ENCODE measurements around the gene KDM3B. TPM values are rescaled to one million over a fixed set of nuclear protein-coding genes. Genes with fewer than 3 reads are reported as not detected.
A peak's percentile ranks its signal among the peaks of the same experiment; 100 is the strongest.

The KDM3B gene
- total and polyA plus RNA-seq, 9 of the 15 experiments (the other 6 are each of a cell fraction or from before 2014, with no cell fraction given) = 13.8 to 62.8 (median 41.9) TPM

DNA sequence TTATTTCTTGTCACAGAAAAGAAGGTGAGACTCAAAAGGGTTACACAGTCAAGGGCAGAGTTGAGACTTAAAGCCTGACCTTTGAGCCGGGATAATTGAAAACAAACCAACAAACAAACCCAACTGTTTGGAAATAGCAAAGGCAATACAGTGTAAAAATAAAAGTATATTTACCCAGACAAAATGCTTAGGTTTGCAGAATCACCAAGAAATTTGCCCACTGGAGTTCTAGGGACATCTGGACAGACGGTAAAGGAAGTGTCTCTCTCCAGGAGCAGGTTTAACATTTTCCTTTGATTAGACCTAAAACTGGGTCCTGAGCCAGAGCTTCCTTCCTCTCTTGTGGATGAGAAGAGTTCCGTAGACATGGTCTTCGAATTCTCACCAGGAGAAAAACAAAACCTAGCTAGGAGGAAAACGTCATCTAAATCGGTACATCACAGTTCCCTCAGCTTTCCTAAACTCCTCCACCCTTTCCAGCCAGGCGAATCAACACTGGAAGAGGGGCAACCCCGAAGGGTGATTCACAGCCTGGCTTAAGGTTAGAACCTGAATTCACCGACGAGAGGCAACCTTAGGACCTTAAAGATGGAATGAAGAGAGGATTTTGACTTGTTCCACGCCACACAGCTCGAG, 21.6 kb upstream of the KDM3B start (continued):
- TF ChIP-seq TBP (optimal IDR thresholded peaks at IDR 0.05; ENCODE audit: low read depth, low read length) = peak; percentile 37

DNA sequence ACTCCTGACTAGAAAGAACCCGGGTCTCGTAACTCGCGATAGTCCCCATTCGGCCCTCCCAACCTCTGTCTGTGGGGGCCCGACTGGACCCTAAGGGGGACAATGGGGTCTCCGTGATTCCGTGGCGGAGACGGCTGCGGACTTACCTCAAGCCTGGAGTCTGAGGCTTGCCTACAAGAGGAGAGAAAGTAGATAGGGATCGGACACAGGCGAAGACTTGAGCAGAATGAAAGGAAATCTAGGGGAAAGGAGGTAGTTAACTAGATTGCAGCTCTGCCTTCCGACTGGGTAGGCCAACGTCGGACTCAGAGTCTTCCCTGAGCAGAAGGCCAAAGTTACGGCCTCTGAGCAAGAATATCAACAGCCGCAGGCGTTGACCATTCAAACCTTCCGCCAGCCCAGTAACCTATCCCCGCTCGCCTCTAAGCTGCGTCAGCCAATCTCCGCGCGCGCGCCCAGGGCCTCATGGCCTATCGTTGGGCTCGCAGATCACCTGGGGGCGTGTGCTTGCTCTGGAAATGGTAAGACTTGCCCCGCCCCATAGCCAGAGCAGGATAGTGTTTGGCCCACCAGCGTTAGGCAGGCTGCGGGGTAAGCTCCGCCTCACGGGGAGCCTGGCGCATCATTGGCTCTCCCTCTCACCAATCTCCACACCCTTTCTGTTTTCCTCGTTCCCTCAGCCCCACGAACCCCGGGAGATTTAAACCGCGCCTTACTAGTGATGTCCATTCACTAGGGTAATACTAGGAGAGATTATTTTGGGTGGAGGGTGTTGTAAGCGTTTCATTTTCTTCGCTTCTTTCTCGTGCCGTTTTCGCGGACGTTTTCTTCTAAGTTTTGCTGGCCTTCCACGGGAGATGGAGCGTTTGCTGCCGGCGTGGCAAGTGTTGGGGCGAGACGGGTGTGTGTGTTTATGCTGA, 20.8 kb upstream of the KDM3B start, which contains the start of gene CDC25C:
Gene CDC25C (minus strand): TSS at position 356 of the 920 bp plus-strand sequence. CDS start 624 bp downstream, outside the sequence.
- Histone ChIP-seq H3K27me3 (ENCODE audit: control insufficient read depth in 2 of 2, insufficient read depth in 2 of 2, low read length in 2 of 2) (no peaks in the 10 kb centered on the region), H3K4me3 (peak within 1 kb of the TSS; percentile 64), H2AFZ (ENCODE audit: low read depth, low read length) (peak within 1 kb of the TSS; percentile 97), H3K9me3 (replicated peaks; ENCODE audit: control insufficient read depth, insufficient read depth, low read depth, low read length) (no peaks in the 10 kb centered on the region), H3K4me1 (replicated peaks in 1 of 2; ENCODE audit: control insufficient read depth in 2 of 2, insufficient read depth in 2 of 2, low read length in 2 of 2) (peaks cover 4 to 15% of the 10 kb centered on the region in 2 experiments; a peak in 4 of 5 replicates), H3K36me3 (ENCODE audit: control insufficient read depth, insufficient read depth, low read length) (peaks cover 10% of the 10 kb centered on the region; the same call in 1 of the 3 replicates), H4K20me1 (replicated peaks; ENCODE audit: control insufficient read depth, insufficient read depth, low read length) (no peaks in the 10 kb centered on the region), H3K27ac (ENCODE audit: extremely low read depth, low read depth, low read length) (peak within 1 kb of the TSS; percentile 89), H3K9ac (ENCODE audit: insufficient read depth in 1 of 2, low read depth in 2 of 2, low read length in 2 of 2) (peak within 1 kb of the TSS; percentile 93 to 94), H3K9me1 (ENCODE audit: control insufficient read depth, insufficient read depth, low read length) (no peaks in the 10 kb centered on the region), H3K4me2 (ENCODE audit: insufficient read depth, low read length) (peak within 1 kb of the TSS; percentile 94), H3K79me2 (ENCODE audit: control insufficient read depth, insufficient read depth, low read length) (peaks cover 17% of the 10 kb centered on the region)
- FAIRE-seq (peak; percentile 99), ATAC-seq (peak; percentile 99), DNase-seq (ENCODE audit: extremely low read depth in 1 of 4, low spot score in 3 of 4) (peak; percentile 95 to 99 (median 96))
- in situ Hi-C loops (cut with MboI) (no loop called here), intact Hi-C loops (cut with micrococcal nuclease) (no loop called here)
- POLR2A ChIA-PET = interaction anchor here (0.6 to 5.4 kb wide), 25 partner anchors 9 to 745 kb away, joined by 3 to 43 read pairs (median 3); partner anchors contain the start of genes EGR1, ETF1, GFRA3 and KDM3B
- WGBS (ENCODE audit: insufficient coverage, low coverage, missing lambda C conversion rate) = under 1% methylated on average over 55 of the region's 55 CpGs
- no TSS peak for BruUV-seq (replicated peaks)
- CTCF ChIA-PET (ENCODE audit: low intra/inter-chr PET ratio) = no interaction called here
- TF ChIP-seq MCM7 (IDR thresholded peaks at IDR 0.05) = no peak
- TF ChIP-seq MBD2 (IDR thresholded peaks at IDR 0.05; ENCODE audit: borderline replicate concordance, low read depth) = peak; percentile 93
- no peak for TF ChIP-seq ETV5 (CRISPR knock-in tag; IDR thresholded peaks at IDR 0.05; ENCODE audit: low read depth)
- TF ChIP-seq, protein P1, sequence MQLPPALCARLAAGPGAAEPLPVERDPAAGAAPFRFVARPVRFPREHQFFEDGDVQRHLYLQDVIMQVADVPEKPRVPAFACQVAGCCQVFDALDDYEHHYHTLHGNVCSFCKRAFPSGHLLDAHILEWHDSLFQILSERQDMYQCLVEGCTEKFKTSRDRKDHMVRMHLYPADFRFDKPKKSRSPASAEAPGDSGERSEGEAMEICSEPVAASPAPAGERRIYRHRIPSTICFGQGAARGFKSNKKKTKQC (CRISPR knock-in tag; IDR thresholded peaks at IDR 0.05) = peak; percentile 72; the same call in 1 of the 2 replicates
- TF ChIP-seq STAT5A (IDR thresholded peaks at IDR 0.05; ENCODE audit: borderline replicate concordance, low read length) = no peak
- TF ChIP-seq, protein P2, sequence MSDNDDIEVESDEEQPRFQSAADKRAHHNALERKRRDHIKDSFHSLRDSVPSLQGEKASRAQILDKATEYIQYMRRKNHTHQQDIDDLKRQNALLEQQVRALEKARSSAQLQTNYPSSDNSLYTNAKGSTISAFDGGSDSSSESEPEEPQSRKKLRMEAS (CRISPR knock-in tag; IDR thresholded peaks at IDR 0.05) = peak; percentile 62
- TF ChIP-seq, protein P3, sequence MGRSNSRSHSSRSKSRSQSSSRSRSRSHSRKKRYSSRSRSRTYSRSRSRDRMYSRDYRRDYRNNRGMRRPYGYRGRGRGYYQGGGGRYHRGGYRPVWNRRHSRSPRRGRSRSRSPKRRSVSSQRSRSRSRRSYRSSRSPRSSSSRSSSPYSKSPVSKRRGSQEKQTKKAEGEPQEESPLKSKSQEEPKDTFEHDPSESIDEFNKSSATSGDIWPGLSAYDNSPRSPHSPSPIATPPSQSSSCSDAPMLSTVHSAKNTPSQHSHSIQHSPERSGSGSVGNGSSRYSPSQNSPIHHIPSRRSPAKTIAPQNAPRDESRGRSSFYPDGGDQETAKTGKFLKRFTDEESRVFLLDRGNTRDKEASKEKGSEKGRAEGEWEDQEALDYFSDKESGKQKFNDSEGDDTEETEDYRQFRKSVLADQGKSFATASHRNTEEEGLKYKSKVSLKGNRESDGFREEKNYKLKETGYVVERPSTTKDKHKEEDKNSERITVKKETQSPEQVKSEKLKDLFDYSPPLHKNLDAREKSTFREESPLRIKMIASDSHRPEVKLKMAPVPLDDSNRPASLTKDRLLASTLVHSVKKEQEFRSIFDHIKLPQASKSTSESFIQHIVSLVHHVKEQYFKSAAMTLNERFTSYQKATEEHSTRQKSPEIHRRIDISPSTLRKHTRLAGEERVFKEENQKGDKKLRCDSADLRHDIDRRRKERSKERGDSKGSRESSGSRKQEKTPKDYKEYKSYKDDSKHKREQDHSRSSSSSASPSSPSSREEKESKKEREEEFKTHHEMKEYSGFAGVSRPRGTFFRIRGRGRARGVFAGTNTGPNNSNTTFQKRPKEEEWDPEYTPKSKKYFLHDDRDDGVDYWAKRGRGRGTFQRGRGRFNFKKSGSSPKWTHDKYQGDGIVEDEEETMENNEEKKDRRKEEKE (IDR thresholded peaks at IDR 0.05; ENCODE audit: borderline replicate concordance in 1 of 2, control insufficient read depth in 1 of 2, low read depth in 2 of 2, low read length in 1 of 2) = no peak
- peak; percentile 26 to 57; a peak in 1 of 4 replicates for TF ChIP-seq MAZ (CRISPR knock-in tag; conservative IDR thresholded peaks at IDR 0.05 in 1 of 2, IDR thresholded peaks at IDR 0.05 in 1 of 2)
- TF ChIP-seq ZNF785 (CRISPR knock-in tag; IDR thresholded peaks at IDR 0.05) = no peak
- peak; percentile 82 for TF ChIP-seq CC2D1A (IDR thresholded peaks at IDR 0.05)
- TF ChIP-seq MEF2A (IDR thresholded peaks at IDR 0.05; ENCODE audit: control insufficient read depth, low read depth, low read length) = no peak
